ENCODE measurements around the gene EFEMP1. TPM values are rescaled to one million over a fixed set of nuclear protein-coding genes. Genes with fewer than 3 reads are reported as not detected.

Gene EFEMP1
- total RNA-seq, 1 experiment from 2014 or later: 24.0 TPM

- TF ChIP-seq ZNF138 (CRISPR knock-in tag; conservative IDR thresholded peaks at IDR 0.05) (no peak), STAT6 (CRISPR knock-in tag; conservative IDR thresholded peaks at IDR 0.05; ENCODE audit: low read depth) (no peak), ZNF671 (CRISPR knock-in tag; IDR thresholded peaks at IDR 0.05) (no peak), OVOL2 (CRISPR knock-in tag; IDR thresholded peaks at IDR 0.05; ENCODE audit: borderline replicate concordance) (no peak), ZNF416 (CRISPR knock-in tag; IDR thresholded peaks at IDR 0.05) (no peak), USF2 (CRISPR knock-in tag; IDR thresholded peaks at IDR 0.05) (no peak), ZNF396 (CRISPR knock-in tag; IDR thresholded peaks at IDR 0.05; ENCODE audit: borderline replicate concordance) (no peak), ZNF263 (CRISPR knock-in tag; IDR thresholded peaks at IDR 0.05; ENCODE audit: low read depth) (no peak), ATF1 (CRISPR knock-in tag; IDR thresholded peaks at IDR 0.05) (no peak), TEAD4 (CRISPR knock-in tag; IDR thresholded peaks at IDR 0.05) (no peak)
Measured at GRCh38 chr2:55896633-55897032, 26.9 kb downstream of the EFEMP1 start (continued).

- no peaks in the 10 kb centered on the region for H3K9me3 Mint-ChIP-seq
- H3K27me3 Mint-ChIP-seq (ENCODE audit: low read depth): no peaks in the 10 kb centered on the region; the same call in 1 of the 2 replicates
- no peaks in the 10 kb centered on the region for H3K36me3 Mint-ChIP-seq
- ATAC-seq (no peak), DNase-seq (ENCODE audit: low spot score) (no peak)
- ChIA-PET CTCF (no interaction called here), POLR2A (no interaction called here)
- TF ChIP-seq ZBTB43 (CRISPR knock-in tag; IDR thresholded peaks at IDR 0.05): no peak
- TF ChIP-seq OVOL2 (CRISPR knock-in tag; IDR thresholded peaks at IDR 0.05; ENCODE audit: borderline replicate concordance): no peak
- no peak overlapping the region for H3K4me3 Mint-ChIP-seq
- no peaks in the 10 kb centered on the region; the same call in 1 of the 2 replicates for H3K4me1 Mint-ChIP-seq
- no peak overlapping the region; the same call in 1 of the 2 replicates for H3K27ac Mint-ChIP-seq
Measured at GRCh38 chr2:55894720-55895119, 28.9 kb downstream of the EFEMP1 start.

GRCh38 chr2:55891671-55892094, 31.9 kb downstream of the EFEMP1 start:
- POLR2A ChIA-PET: no interaction called here
- H3K4me3 Mint-ChIP-seq: no peak overlapping the region
- H3K9me3 Mint-ChIP-seq: no peaks in the 10 kb centered on the region
- DNase-seq (ENCODE audit: low spot score) (no peak), ATAC-seq (no peak)
- no peaks in the 10 kb centered on the region for H3K36me3 Mint-ChIP-seq
- no peak overlapping the region for H3K27ac Mint-ChIP-seq
- H3K27me3 Mint-ChIP-seq (ENCODE audit: low read depth): no peaks in the 10 kb centered on the region; the same call in 1 of the 2 replicates
- peaks cover 10% of the 10 kb centered on the region for H3K4me1 Mint-ChIP-seq
- CTCF ChIA-PET: no interaction called here
- no peak for TF ChIP-seq SMAD3 (CRISPR knock-in tag; IDR thresholded peaks at IDR 0.05; ENCODE audit: borderline replicate concordance)
- no peak for TF ChIP-seq ZNF317 (CRISPR knock-in tag; IDR thresholded peaks at IDR 0.05; ENCODE audit: borderline replicate concordance, low read depth)
- no peak for TF ChIP-seq ELF4 (CRISPR knock-in tag; IDR thresholded peaks at IDR 0.05; ENCODE audit: low read depth)
- TF ChIP-seq SMAD4 (CRISPR knock-in tag; IDR thresholded peaks at IDR 0.05): no peak
- no peak for TF ChIP-seq ZSCAN18 (CRISPR knock-in tag; IDR thresholded peaks at IDR 0.05)
- TF ChIP-seq IRF1 (CRISPR knock-in tag; IDR thresholded peaks at IDR 0.05): no peak
- no peak for TF ChIP-seq FOXP1 (CRISPR knock-in tag; IDR thresholded peaks at IDR 0.05; ENCODE audit: borderline replicate concordance)
- TF ChIP-seq ZNF219 (CRISPR knock-in tag; IDR thresholded peaks at IDR 0.05; ENCODE audit: borderline replicate concordance): no peak
- no peak for TF ChIP-seq RORB (CRISPR knock-in tag; IDR thresholded peaks at IDR 0.05)
- TF ChIP-seq NR2C2 (CRISPR knock-in tag; IDR thresholded peaks at IDR 0.05): no peak
- TF ChIP-seq OVOL2 (CRISPR knock-in tag; IDR thresholded peaks at IDR 0.05; ENCODE audit: borderline replicate concordance): no peak
- no peak for TF ChIP-seq ARID4B (CRISPR knock-in tag; IDR thresholded peaks at IDR 0.05; ENCODE audit: borderline replicate concordance)
- TF ChIP-seq ATF1 (CRISPR knock-in tag; IDR thresholded peaks at IDR 0.05): no peak
- TF ChIP-seq MXD4 (CRISPR knock-in tag; IDR thresholded peaks at IDR 0.05; ENCODE audit: borderline replicate concordance): no peak

All from WTC11 (cell line).